Neutrophil (primary cell): ENCODE measurements around the gene ATOH8.

Source experiments
- H3K27ac ChIP-seq: fragments of 200-600 bp; sonication (generic); 2 replicates; pipeline ENCODE4 v1.5.1; 2016; ENCODE audit warnings: mild to moderate bottlenecking, moderate library complexity
- H3K27me3 ChIP-seq: fragments of 200-600 bp; sonication (generic); 2 replicates; pipeline ENCODE4 v1.6.0; 2016; ENCODE audit warnings: mild to moderate bottlenecking
- H3K36me3 ChIP-seq: fragments of 200-600 bp; sonication (generic); 2 replicates; pipeline ENCODE4 v1.5.1; 2017
- H3K4me1 ChIP-seq, 2 experiments: fragments of 200-600 bp in 1 of 2; sonication (generic) in 1 of 2; 1 replicate in 1 of 2; 2 replicates in 1 of 2; pipeline versions ENCODE4 v1.5.1 to v1.6.1; 2013 to 2016; ENCODE audit warnings: low read depth in 1 of 2, low read length in 1 of 2, mild to moderate bottlenecking in 1 of 2, moderate library complexity in 1 of 2; ENCODE audit not compliant: control insufficient read depth in 1 of 2, insufficient read depth in 1 of 2
- H3K4me3 ChIP-seq, 2 experiments: fragments of 200-600 bp in 1 of 2; sonication (generic) in 1 of 2; 1 replicate in 1 of 2; 2 replicates in 1 of 2; pipeline ENCODE4 v1.5.1; 2013 to 2016; ENCODE audit warnings: low read depth in 1 of 2, low read length in 1 of 2, mild to moderate bottlenecking in 1 of 2, moderate library complexity in 1 of 2
- H3K9me3 ChIP-seq: fragments of 200-600 bp; sonication (generic); 2 replicates; pipeline ENCODE4 v1.5.1; 2016
- TF ChIP-seq, protein P1 (sequence below): fragments of 200-600 bp; sonication (generic); IDR thresholded peaks from 2 replicates; pipeline ENCODE4 v1.5.1; 2016; ENCODE audit warnings: antibody characterized with exemption

The ATOH8 gene

DNA sequence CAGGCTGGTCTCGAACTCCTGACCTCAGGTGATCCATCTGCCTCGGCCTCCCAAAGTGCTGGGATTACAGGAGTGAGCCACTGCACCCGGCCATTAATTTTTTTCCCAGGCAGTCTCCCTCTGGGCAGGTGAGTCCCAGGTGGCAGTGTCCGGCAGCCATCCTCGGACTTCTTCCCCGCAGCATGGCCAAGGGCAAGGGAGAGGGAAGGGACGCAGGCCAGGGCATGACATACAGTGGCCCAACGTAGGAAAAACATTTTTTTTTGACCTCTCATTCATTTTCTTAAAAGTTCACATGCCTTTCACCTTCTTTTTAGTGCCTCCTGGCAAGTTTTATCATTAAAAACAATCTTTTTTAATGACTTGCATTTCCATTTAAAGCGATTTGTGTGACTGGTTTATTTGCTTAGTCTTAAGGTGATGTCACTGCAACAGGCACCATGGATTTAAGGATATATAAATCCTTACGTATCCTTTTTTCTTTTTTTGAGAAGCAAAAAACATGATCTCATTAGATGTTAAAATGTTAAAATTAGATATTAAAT lies 23.0 kb upstream of the ATOH8 start:
- TF ChIP-seq, protein P1, sequence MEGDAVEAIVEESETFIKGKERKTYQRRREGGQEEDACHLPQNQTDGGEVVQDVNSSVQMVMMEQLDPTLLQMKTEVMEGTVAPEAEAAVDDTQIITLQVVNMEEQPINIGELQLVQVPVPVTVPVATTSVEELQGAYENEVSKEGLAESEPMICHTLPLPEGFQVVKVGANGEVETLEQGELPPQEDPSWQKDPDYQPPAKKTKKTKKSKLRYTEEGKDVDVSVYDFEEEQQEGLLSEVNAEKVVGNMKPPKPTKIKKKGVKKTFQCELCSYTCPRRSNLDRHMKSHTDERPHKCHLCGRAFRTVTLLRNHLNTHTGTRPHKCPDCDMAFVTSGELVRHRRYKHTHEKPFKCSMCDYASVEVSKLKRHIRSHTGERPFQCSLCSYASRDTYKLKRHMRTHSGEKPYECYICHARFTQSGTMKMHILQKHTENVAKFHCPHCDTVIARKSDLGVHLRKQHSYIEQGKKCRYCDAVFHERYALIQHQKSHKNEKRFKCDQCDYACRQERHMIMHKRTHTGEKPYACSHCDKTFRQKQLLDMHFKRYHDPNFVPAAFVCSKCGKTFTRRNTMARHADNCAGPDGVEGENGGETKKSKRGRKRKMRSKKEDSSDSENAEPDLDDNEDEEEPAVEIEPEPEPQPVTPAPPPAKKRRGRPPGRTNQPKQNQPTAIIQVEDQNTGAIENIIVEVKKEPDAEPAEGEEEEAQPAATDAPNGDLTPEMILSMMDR = no peak
- no peaks in the 10 kb centered on the region for H3K36me3 ChIP-seq
- H3K27me3 ChIP-seq = no peaks in the 10 kb centered on the region
- no peak overlapping the region for H3K4me3 ChIP-seq
- H3K9me3 ChIP-seq = no peaks in the 10 kb centered on the region
- no peak overlapping the region for H3K27ac ChIP-seq
- H3K4me1 ChIP-seq = peaks cover 15 to 19% of the 10 kb centered on the region in 2 experiments

DNA sequence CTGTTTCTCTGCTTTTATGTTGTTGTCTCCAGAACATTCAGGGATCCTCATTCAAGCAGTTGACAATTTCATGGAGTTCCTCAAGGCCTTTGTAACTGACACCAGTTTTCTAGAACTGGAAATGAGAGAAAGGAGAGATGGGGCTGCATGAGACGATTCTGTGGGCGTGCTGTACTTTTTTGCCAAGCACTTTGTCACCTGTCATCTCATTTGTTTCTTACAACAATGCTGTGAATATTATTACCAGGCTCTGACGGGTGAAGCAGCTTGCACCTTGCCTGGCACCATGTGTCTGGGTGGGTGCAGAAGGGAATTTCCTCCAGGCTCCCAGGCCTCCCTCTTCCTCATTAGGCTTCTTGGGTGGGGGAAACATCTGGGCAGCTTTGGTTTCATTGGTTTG lies 22.2 kb upstream of the ATOH8 start:
- Histone ChIP-seq H3K27ac (no peak overlapping the region), H3K27me3 (no peaks in the 10 kb centered on the region), H3K4me1 (peaks cover 15 to 19% of the 10 kb centered on the region in 2 experiments), H3K36me3 (no peaks in the 10 kb centered on the region), H3K4me3 (no peak overlapping the region), H3K9me3 (no peaks in the 10 kb centered on the region)
- TF ChIP-seq, protein P1 = no peak

DNA sequence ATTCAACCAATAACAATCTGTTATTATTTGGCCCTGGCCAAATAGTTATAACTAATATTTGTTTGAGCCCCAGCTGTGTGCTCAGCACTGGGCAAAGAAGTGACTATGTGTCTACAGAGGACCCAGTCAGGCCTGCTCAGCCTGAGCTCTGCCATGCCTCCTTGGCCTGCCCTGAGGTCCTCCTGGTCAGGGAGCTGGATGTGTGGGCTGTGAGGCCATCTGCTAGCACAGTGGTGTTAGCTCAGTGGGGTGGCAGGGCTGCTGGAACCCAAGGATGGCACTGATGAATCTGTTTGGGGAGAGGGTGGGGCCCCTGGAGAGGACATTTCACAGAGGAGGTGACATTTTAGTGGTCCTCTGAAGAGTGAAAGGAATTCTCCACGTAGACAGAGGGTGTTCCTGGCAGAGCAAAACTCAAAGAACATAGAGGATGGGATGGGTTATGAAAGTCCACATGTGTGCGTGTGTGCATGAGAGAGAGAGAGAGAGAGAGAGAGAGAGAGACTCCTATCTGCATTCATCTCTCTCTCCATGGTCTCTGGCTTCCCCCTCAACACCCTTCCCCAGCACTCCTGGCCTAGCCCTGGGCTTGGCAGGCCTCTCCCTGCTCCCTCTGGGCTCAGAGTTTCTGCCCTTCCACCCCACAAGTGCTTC lies 21.2 kb upstream of the ATOH8 start:
- no peaks in the 10 kb centered on the region for H3K36me3 ChIP-seq
- no peak overlapping the region for H3K27ac ChIP-seq

DNA sequence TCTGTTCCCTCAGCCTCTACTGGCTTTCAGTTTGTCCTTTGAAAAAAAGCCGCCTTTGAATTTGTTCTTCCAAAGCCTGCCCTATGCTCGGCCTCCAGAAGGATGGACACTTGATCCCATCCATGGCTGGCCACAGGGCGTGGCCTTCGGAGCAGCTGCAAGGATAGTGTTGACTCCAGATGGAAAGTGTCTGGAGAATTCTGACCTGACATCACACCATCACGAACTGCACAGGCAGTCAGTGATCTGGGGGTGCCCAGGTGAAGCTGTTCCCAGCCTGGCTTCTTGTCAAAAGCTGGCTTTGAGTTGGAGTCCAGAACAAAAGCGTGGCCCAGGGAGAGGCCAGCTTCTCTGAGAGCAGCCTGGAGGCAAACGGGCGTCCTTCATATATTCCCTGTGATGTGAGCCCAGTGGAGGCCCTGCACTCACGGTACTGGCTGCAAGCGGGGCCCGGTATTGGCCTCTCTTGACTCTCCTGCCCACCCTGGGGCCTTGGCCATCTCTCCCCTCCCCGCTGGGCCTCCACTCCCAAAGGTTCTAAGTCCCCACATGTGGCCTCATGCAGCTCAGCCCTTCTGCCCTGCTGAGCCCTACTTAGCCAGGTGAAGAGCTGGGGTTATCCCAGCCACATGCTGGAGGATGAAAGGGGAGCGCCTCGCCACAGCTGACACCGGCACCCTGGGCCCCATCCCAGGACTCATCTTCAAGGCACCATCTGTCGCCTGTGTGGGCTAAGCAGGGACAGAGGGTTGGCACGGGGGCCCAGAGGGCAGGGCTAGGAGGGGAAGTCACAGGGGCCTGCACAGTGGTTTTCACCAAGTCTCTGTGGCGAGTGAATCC lies 20.4 kb upstream of the ATOH8 start:
- H3K27ac ChIP-seq = no peak overlapping the region
- H3K4me1 ChIP-seq = peaks cover 13% of the 10 kb centered on the region in 2 experiments
- TF ChIP-seq, protein P1 = no peak
- no peak overlapping the region for H3K4me3 ChIP-seq
- no peaks in the 10 kb centered on the region for H3K9me3 ChIP-seq
- no peaks in the 10 kb centered on the region for H3K27me3 ChIP-seq
- H3K36me3 ChIP-seq = no peaks in the 10 kb centered on the region

More for the DNA sequence above, 21.2 kb upstream of the ATOH8 start:
- Histone ChIP-seq H3K27me3 (no peaks in the 10 kb centered on the region), H3K4me1 (peaks cover 15 to 19% of the 10 kb centered on the region in 2 experiments), H3K4me3 (no peak overlapping the region), H3K9me3 (no peaks in the 10 kb centered on the region)
- TF ChIP-seq, protein P1 = no peak

DNA sequence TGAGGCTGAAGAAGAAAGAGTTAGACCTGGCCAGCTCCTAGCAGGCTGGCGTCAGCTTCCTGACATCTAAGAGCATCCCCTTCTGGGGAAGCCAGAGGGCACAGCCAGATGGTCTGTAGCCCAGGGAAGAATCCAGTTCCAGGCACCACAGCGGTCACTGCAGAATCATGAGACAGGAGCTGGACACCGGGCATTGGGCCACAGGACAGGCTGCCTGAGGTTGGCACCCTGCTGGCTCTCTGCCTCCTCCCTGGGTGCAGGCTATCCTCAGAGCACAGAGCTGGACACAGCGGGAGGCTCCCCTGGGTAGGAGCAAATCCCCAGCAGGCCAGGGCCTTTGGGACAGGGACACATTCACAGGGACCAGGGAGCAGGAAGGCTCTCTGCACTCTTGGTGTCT lies 19.8 kb upstream of the ATOH8 start:
- Histone ChIP-seq H3K36me3 (no peaks in the 10 kb centered on the region), H3K27ac (no peak overlapping the region), H3K27me3 (no peaks in the 10 kb centered on the region), H3K9me3 (no peaks in the 10 kb centered on the region), H3K4me3 (no peak overlapping the region), H3K4me1 (peaks cover 6% of the 10 kb centered on the region in 2 experiments)
- TF ChIP-seq, protein P1 = no peak
